GM19043 (cell line): ENCODE measurements around the gene FAR2.
"Not testable (repeated sequence)": the region's sequence is repeated elsewhere in the genome, so short reads cannot be mapped to it uniquely, and the experiment has no call there.

Source experiments
- ATAC-seq: cut with Tn5 transposase; IDR thresholded peaks from one replicate; pipeline ENCODE4 v1.9.1; 2021; ENCODE audit warnings: low read depth; ENCODE audit not compliant: unreplicated experiment

FAR2 gene

DNA sequence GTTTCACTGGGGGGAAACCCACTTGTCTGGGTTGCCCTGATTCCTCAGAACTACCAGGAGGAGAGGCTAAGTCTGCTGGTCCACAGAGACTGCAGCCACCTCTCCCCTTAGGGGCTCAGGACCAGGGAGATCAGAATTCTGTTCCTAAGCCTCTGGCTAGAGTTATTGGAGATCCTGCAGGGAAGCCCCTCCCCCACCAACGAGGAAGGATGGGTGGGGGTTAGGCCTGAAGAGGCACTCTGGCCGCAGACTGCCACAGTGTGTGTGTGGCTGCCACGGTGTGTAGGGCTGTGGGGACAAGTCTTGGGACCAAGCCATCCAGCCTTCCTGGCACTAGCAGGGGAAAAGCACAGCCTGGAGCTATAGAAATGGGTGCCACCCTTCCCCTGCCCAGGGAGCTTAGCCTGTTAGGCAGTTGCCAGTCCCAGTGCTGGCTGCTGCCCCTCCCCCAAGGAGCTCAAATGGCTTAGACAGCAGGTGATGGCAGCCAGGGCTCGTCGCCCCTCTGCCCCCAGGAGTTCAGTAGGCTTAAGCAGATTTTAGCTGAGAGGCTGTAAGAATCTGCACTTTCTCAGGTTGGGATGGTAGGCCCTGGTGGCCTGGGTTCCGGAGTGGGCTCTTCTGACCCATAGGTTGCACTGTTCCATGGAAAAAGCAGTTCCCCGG lies 124.2 kb downstream of the FAR2 start:
- ATAC-seq: no peak

DNA sequence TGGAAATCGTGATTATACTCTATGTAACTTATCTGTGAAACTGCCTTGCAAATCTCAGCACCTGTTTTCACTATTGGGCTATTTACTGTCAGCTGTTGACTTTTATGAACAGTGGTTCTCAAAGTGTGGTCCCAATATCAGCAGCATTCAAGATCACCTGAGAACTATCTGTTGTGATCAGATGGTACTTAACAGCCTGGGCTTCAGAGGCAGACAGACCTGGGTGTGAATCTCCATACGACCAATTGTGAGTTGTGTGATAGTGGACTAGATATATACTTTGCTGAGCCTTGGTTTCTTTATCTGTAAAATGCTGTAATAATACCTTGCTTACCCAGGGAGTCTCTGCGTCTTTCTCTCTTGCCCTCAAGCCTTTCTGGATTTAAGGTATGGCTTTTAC lies 126.8 kb downstream of the FAR2 start:
- no peak for ATAC-seq

DNA sequence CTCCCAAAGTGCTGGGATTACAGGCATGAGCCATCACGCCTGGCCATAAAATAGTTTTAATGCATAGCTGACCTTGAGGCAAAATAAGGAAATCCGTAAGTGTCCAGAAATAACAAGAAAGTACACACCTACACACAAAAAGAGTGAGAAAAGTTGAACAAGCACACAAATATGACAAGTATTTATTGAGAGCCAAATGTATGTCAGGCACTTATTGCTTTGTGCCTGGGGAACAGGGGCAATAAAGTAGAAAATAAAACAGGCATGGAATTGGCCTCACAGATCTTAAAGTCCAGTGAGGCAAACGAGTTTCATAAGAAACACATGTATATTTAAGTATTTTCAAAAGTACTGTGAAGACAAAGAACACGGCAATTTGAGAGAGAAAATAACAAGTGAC lies 128.2 kb downstream of the FAR2 start:
- ATAC-seq: no peak

- ATAC-seq: no peak
Measured at GRCh38 chr12:29278673-29279420, 129.8 kb downstream of the FAR2 start.

DNA sequence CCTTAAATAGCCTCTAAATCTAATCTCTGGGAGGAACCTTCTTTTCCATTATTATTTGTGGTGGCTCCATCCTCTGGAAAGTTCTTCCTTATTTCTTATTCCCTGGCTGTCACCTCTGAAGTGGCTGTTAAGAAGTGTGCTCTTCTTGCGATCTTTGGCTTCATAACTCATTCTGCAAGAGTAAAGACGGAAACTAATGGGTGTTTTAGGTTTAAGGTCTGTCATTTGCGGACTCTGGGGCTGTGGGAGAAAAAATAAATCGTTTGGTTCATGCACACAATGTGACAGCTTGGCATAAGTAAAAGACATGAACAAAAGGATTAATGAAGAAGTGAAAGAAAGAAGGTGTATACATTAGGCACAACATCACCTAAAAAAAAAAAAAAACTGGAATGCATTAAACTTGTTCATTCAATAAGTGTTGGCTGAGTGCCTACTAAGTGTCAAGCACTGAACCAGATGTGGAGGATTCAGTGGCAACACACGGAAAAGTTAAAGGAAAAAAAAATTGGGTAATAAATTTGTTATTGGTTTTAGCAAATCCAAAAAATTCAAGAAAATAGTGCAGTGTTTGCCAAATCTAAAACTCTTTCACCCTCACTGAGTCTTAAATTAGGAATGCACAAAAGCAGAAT lies 132.4 kb downstream of the FAR2 start:
- ATAC-seq: no peak

DNA sequence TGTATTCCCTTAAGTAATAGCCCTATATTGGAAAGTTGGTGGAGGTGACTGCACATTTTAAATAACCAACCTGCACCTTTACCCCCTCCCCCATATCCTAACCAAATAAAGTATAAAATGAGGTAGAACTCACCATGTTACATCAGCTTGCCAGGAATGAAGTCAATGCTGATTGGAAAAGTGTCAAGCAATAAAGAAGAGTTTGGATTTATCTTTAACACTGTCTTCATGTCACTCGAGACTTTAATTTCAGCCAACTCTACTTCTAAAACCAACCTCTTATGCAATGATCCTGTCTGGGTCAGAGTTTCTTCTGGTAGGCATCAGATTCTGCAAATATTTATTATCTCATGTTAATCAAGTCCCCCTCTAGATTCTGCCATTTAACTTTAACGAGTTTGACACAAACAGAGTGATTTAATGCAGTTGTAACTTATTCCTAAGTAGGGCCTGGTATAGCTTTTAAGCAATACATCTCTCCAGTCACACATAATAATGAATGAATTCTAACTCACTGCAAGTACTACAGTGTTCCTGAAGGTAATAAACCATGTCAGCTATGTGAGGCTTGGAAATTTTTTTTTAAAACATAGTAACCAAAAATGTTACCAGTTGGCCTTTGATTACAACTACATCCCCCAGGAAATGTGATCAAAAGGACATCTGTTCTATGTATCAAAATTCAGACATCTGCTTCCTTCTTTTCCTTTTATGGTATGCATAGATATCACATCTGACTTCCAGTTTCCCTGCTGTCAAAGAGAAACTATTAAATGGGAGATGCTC lies 133.1 kb downstream of the FAR2 start:
- ATAC-seq: no peak

- ATAC-seq: no peak
Measured at GRCh38 chr12:29283969-29284700, 135.1 kb downstream of the FAR2 start.

DNA sequence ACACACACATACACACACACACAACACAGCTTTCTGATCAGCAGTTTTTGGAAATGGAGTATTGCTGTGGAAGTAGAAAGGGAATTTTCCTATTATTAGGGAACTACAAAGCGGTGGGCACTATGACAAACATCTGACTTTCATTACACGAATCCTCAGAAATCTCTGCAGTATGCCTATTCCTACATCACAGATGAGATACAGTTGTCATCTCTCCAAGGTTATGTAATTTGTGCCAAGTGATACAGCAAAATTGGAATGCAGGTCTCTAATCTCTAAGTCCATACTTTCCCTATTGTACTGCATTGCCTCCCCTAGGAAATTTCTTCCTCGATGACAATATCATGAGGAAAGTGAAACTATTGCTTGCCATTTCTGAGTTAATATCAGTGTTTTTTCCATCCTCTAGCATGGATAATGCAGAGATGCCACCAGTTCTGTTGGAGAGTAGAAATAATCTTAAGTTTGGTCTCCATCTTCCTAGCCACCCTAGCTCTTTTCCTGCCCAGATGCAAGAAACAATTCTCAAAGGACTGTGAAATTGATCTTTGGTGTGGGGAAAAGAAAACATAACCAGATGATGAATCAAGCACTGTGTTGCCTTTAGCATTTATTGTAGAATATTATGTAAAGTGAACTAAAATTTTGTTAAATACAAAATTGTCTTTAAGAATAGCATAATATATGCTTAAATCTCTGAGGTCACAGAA lies 137.2 kb downstream of the FAR2 start:
- no peak for ATAC-seq

- ATAC-seq: no peak
Measured at GRCh38 chr12:29287622-29288021, 138.5 kb downstream of the FAR2 start.

GRCh38 chr12:29288031-29288430 lies 139.0 kb downstream of the FAR2 start:
- ATAC-seq: no peak

DNA sequence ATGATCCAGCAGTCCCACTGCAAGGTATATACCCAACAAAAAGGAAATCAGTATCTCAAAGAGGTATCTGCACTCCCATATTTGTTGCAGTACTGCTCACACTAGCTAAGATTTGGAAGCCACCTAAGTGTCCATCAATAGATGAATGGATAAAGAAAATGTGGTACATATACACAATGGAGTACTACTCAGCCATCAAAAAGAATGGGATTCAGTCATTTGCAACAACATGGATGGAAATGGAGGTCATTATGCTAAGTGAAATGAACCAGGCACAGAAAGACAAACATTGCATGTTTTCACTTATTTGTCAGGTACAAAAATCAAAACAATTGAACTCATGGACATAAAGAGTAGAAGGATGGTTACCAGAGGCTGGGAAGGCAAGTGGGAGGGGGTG lies 141.4 kb downstream of the FAR2 start:
- not testable (repeated sequence) for ATAC-seq

DNA sequence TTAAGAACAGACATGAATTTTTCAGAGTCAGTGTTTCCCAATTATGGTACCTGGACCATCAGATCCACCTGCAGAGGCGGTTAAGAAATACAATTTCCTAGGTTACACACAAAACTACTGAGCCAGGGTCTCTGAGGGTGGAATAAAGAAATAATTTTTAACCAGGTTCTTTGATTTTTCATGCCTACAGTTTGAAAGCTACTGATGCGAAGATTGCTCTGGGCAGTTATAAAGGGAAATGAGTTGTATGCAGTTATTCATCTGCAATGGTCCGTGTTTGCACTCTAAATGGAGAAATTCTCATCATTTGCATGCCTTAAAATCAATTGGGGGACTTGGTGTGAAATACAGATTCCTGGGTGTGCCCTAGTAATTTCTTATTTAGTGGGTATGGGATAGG lies 142.1 kb downstream of the FAR2 start:
- ATAC-seq: no peak

DNA sequence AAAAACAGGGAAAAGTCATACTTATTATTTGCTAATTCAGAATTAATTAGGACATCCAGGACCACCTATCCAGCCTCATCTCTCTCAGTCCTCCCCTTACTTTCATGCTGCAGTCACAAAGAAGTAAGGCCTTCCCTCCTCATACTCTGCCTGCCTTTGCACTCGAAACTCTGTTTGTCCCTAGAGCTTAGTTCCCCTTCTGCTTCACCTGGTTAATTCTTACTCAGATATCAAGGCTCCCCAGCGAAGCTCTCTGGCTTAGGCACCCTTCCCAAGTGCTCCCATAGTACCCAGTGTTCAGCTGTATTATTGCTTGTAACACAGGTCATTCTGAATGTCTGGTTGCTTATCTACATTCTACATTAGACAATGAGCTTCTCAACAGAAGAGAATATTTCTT lies 150.6 kb downstream of the FAR2 start:
- no peak for ATAC-seq

DNA sequence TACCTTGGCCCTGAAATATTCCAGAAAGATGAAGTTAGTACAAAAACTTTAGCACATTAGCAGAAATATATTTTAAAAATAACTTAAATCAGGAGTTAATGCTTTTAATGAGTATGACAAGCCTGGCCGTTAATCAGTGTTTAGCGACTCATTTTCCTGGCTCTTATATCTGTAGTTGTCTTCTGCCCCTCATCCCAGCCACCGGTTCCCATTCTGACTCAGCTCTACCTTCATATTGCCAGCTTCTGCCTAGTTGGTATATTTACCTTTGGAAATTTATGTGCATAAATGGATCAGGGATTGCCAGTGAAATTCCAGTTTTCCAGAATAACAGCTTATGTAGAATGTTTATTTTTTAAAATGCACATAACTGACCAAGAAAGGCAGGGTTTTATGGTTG lies 152.0 kb downstream of the FAR2 start:
- ATAC-seq: no peak

DNA sequence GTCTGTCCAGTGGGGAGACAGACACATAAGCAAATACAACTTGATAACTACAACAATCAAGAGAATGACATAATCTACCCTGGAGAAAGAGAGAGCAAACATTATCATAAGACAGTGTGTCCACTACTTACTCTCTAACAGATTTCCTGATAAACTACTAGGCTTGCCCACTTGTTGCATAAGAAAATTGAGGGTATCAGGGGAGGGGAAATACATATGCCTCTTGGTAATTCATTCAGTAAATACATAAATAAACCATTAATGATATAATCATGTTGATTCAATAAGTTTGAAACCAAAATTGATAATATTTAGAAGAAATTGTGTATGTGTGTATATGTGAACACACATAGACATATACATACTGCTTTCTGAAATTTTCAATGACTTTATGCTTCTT lies 155.3 kb downstream of the FAR2 start:
- no peak for ATAC-seq

GRCh38 chr12:29306266-29306665 lies 157.2 kb downstream of the FAR2 start:
- ATAC-seq: no peak

DNA sequence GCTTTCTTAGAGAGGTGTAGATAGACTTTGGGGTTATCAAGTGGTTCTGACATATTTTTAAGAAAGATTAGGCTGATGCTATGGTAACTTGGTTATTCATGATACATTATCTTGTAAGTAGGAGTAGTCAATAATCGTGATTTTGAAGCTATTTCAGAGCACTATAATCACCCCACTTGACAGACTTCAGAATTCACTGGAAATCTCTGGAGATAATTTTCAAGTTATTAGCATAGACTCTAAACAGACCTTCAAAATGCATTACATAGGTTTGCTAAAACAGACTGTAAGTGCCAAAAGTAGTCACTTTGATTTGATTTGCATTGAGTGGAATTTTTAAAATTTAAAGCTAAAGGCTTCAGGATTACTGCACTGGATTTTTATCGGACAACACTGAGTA lies 157.6 kb downstream of the FAR2 start:
- no peak for ATAC-seq

- no peak for ATAC-seq
Measured at GRCh38 chr12:29309320-29309902, 160.3 kb downstream of the FAR2 start.

DNA sequence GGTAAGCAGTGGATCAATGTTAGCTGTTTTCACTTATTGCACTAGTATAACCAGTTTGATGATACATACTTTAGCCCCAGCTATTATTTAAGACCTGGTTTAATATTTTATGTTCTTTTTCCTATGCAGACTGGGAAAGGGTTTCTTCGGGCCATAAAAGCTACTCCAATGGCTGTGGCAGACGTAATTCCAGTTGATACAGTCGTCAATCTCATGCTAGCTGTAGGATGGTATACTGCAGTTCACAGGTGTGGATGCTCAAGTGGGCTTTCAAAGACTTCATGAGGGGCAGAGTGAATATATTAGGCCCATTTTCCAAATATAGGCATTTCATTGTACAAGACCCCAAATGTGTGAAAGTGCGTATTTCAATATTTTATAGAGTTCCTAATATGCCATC lies 161.8 kb downstream of the FAR2 start:
- no peak for ATAC-seq

DNA sequence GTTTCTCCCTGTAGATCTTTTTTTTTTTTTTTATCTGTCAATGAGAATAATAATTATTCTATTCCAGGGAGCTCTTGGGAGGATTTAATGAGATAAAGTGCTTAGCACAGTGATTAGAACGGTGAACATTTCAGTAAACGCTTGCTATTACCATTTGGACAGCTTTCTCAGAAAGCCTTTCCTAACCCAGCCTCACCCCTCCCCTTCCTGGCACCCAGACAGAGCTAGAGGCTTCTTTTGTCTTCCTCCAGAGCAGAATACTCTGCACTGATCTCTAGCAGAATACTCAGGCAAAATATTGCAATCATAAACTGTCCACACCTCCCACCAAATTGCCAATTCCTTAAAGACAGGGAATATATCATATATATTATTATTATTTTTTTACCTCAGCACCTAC lies 165.3 kb downstream of the FAR2 start:
- ATAC-seq: no peak
